Naive thymus-derived CD4-positive, alpha-beta T cell (primary cell): ENCODE measurements around the gene INTU. TPM values are rescaled to one million over a fixed set of nuclear protein-coding genes. Genes with fewer than 3 reads are reported as not detected.
A peak's percentile ranks its signal among the peaks of the same experiment; 100 is the strongest.

ENCODE experiments used
- ATAC-seq: fragments of 150-1000 bp; cut with Tn5 transposase; 2 replicates; pipeline ENCODE4 v1.10.0; 2021; ENCODE audit warnings: mild to moderate bottlenecking, moderate library complexity
- CTCF ChIA-PET: fragments of 350-600 bp; sonication (Branson Sonifier 250); formaldehyde crosslinking; loops from one replicate; lab custom pipeline; 2021; ENCODE audit warnings: antibody characterized with exemption; lab: Charles Lee
- POLR2A ChIA-PET: fragments of 350-600 bp; sonication (Branson Sonifier 250); formaldehyde crosslinking; loops from one replicate; lab custom pipeline; 2021; ENCODE audit warnings: antibody characterized with exemption, inconsistent platforms; lab: Charles Lee
- DNase-seq, 9 donors: peaks; one replicate each; pipeline versions ENCODE4 v3.0.0 to v3.0.0-alpha.2; 2020 to 2022; ENCODE audit warnings: mixed read lengths in 1 of 9
- H3K27ac ChIP-seq: one replicate; pipeline ENCODE4 v1.7.0; 2013; ENCODE audit warnings: mild to moderate bottlenecking, low read depth, low read length, moderate library complexity
- H3K27me3 ChIP-seq, 2 donors: one replicate each; pipeline ENCODE4 v1.7.0; 2013; ENCODE audit warnings: low read length in 2 of 2, mild to moderate bottlenecking in 2 of 2, moderate library complexity in 2 of 2; ENCODE audit not compliant: control insufficient read depth in 2 of 2, insufficient read depth in 2 of 2
- H3K36me3 ChIP-seq, 3 experiments: 1 replicate in 2 of 3; 2 replicates in 1 of 3; pipeline ENCODE4 v1.7.0; 2013; ENCODE audit warnings: low read length in 3 of 3, mild to moderate bottlenecking in 3 of 3, moderate library complexity in 1 of 3; ENCODE audit not compliant: insufficient read depth in 3 of 3, control insufficient read depth in 2 of 3
- H3K4me1 ChIP-seq, 2 donors: one replicate each; pipeline ENCODE4 v1.7.0; 2013; ENCODE audit warnings: low read length in 2 of 2, mild to moderate bottlenecking in 2 of 2, moderate library complexity in 1 of 2; ENCODE audit not compliant: control insufficient read depth in 2 of 2, insufficient read depth in 2 of 2
- H3K4me3 ChIP-seq: 2 replicates; pipeline ENCODE4 v1.7.0; 2013; ENCODE audit warnings: mild to moderate bottlenecking, low read length
- H3K9me3 ChIP-seq, 3 experiments: 1 replicate in 2 of 3; 2 replicates in 1 of 3; pipeline ENCODE4 v1.7.0; 2013; ENCODE audit warnings: low read length in 3 of 3; ENCODE audit not compliant: control insufficient read depth in 2 of 3
- H3K27ac Mint-ChIP-seq, 9 donors: one replicate each; pipeline ENCODE4 v1.8.0; 2020 to 2022; ENCODE audit warnings: mixed read lengths in 9 of 9, mild to moderate bottlenecking in 8 of 9, moderate library complexity in 5 of 9, inconsistent platforms in 2 of 9
- H3K27me3 Mint-ChIP-seq, 5 donors: one replicate each; pipeline ENCODE4 v1.8.0; 2021 to 2022; ENCODE audit warnings: mixed read lengths in 5 of 5, mild to moderate bottlenecking in 1 of 5
- H3K36me3 Mint-ChIP-seq, 5 donors: one replicate each; pipeline ENCODE4 v1.8.0; 2020 to 2022; ENCODE audit warnings: mixed read lengths in 5 of 5, mild to moderate bottlenecking in 3 of 5, inconsistent platforms in 1 of 5
- H3K4me1 Mint-ChIP-seq, 7 donors: one replicate each; pipeline ENCODE4 v1.8.0; 2020 to 2022; ENCODE audit warnings: mixed read lengths in 7 of 7, mild to moderate bottlenecking in 3 of 7, inconsistent platforms in 1 of 7
- H3K4me3 Mint-ChIP-seq, 10 donors: one replicate each; pipeline ENCODE4 v1.8.0; 2020 to 2022; ENCODE audit warnings: mild to moderate bottlenecking in 10 of 10, mixed read lengths in 10 of 10, moderate library complexity in 6 of 10, inconsistent platforms in 2 of 10
- H3K9me3 Mint-ChIP-seq, 11 donors: one replicate each; pipeline ENCODE4 v1.8.0; 2020 to 2022; ENCODE audit warnings: mixed read lengths in 11 of 11, mild to moderate bottlenecking in 4 of 11, inconsistent platforms in 1 of 11, moderate library complexity in 1 of 11
- intact Hi-C, 2 donors: fragments of 100-400 bp; cut with micrococcal nuclease; formaldehyde crosslinking; loops; one replicate each; pipeline ENCODE4 v1.15.1; 2023
- polyA plus RNA-seq, 2 donors: library from polyadenylated mRNA; unstranded; fragments of 300-500 nt; fragmentation: Illumina TruSeq; gene quantifications; one replicate each; pipeline ENCODE4 v1.2.3, GENCODE V29; 2021
- total RNA-seq, 6 experiments: library from RNA in 5 of 6; stranded (reverse) in 5 of 6; gene quantifications; 1 replicate in 5 of 6; 2 replicates in 1 of 6; pipeline ENCODE4 v1.2.3 and lab custom pipeline; 2021 to 2026

Gene INTU
- total and polyA plus RNA-seq, 7 experiments from 2014 or later: 0.14 to 0.22 TPM; not detected in 5

DNA sequence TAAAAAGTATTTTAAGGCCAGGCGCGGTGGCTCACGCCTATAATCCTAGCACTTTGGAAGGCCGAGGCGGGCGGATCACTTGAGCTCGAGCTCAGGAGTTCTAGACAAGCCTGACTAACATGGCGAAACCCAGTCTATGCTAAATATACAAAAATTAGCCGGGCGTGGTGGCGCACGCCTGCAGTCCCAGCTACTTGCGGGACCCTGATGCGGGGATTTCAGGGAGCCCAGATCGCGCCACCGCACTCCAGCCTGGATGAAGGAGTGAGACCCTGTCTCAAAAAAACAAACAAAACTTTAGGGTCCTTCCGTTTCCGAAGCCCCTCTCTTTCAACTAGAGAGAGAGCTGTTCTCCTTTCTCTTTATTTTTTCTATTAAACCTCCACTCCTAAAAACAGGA lies 98.6 kb downstream of the INTU start:
- H3K4me3 ChIP-seq: no peak overlapping the region
- H3K27me3 Mint-ChIP-seq: peaks cover 0 to 10% (median 4%) of the 10 kb centered on the region in 5 donors
- peaks cover 0 to 4% of the 10 kb centered on the region in 2 donors for H3K27me3 ChIP-seq
- no peaks in the 10 kb centered on the region for H3K4me1 Mint-ChIP-seq
- no peaks in the 10 kb centered on the region for H3K36me3 ChIP-seq
- ChIA-PET CTCF (no interaction called here), POLR2A (no interaction called here)
- no peak overlapping the region for H3K27ac Mint-ChIP-seq
- intact Hi-C loops: no loop called here
- H3K27ac ChIP-seq: no peak overlapping the region
- no peaks in the 10 kb centered on the region for H3K36me3 Mint-ChIP-seq
- H3K4me3 Mint-ChIP-seq: no peak overlapping the region
- H3K4me1 ChIP-seq: no peaks in the 10 kb centered on the region
- no peak for DNase-seq
- no peaks in the 10 kb centered on the region for H3K9me3 ChIP-seq
- H3K9me3 Mint-ChIP-seq: no peaks in the 10 kb centered on the region
- ATAC-seq: no peak

DNA sequence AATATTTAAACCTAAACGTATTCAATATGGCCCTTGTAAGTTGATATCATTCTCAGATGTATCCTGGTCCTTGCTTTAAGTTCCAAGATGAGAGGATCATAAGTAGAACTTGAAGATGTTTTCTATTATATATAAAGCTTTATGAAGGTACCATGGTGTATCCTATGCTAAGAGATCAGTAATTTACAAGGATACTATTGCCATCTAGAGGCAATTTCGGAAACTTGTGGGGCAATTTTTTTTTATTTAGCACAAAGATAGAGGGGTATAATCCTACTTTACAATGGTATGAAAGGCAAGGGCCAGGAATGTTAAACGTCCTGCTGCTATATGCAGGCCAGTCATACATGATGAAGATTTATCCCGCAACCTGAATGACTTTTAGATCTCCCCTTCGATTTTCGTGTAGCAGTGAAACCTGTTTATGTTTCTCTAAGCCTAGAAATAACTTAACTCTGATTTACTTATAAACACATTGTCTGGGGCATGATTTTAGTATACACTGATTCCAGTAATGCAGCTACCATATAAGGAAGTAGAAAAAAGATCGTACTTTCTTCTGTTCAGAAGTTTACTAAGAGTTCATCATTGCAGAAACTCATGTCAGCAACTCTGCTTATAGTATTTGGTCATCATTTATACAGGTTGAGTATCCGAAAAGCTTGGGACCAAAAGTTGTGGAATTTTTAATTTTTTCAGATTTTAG lies 100.0 kb downstream of the INTU start:
- CTCF ChIA-PET: no interaction called here
- H3K4me3 ChIP-seq: no peak overlapping the region
- no peaks in the 10 kb centered on the region for H3K9me3 ChIP-seq
- H3K9me3 Mint-ChIP-seq: no peaks in the 10 kb centered on the region
- no peaks in the 10 kb centered on the region for H3K4me1 Mint-ChIP-seq
- H3K27ac Mint-ChIP-seq: no peak overlapping the region
- no peak overlapping the region for H3K4me3 Mint-ChIP-seq
- H3K36me3 ChIP-seq: no peaks in the 10 kb centered on the region
- POLR2A ChIA-PET: no interaction called here
- no peaks in the 10 kb centered on the region for H3K4me1 ChIP-seq
- intact Hi-C loops: loop anchor here in 1 of 2 donors (1.0 kb wide), 1 partner anchor 127 kb away; no protein-coding TSS in a partner anchor
- peaks cover 0 to 4% of the 10 kb centered on the region in 2 donors for H3K27me3 ChIP-seq
- H3K36me3 Mint-ChIP-seq: no peaks in the 10 kb centered on the region
- DNase-seq (peak in 1 of 9 donors; percentile 13), ATAC-seq (peak; percentile 22)
- no peak overlapping the region for H3K27ac ChIP-seq
- H3K27me3 Mint-ChIP-seq: peaks cover 0 to 7% (median 3%) of the 10 kb centered on the region in 5 donors

DNA sequence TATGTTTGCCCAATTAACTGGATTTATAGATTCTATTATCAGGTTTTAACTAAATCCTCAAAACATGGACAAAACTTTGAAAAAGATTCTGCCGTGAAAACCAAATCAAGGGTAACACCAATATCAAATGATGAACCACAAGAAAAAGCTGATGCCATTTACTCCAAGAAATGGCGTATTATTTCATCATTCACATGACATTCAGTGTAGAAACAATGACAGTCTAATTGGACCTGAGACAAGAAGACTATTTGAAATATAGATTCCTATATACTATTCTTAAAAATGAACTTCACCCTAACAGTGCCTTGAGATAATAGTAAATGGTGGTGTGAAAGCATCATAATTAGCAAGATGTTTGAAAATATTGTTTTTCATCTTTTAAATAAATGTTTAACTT lies 102.2 kb downstream of the INTU start:
- no peaks in the 10 kb centered on the region for H3K36me3 ChIP-seq
- no peaks in the 10 kb centered on the region for H3K4me1 ChIP-seq
- no peak overlapping the region for H3K4me3 ChIP-seq
- intact Hi-C loops: no loop called here
- ChIA-PET CTCF (no interaction called here), POLR2A (no interaction called here)
- DNase-seq (no peak), ATAC-seq (no peak)
- Mint-ChIP-seq H3K27ac (no peak overlapping the region), H3K9me3 (no peaks in the 10 kb centered on the region), H3K36me3 (no peaks in the 10 kb centered on the region), H3K27me3 (peaks cover 5 to 13% (median 8%) of the 10 kb centered on the region in 5 donors), H3K4me1 (no peaks in the 10 kb centered on the region), H3K4me3 (no peak overlapping the region)
- H3K27ac ChIP-seq: no peak overlapping the region
- H3K9me3 ChIP-seq: no peaks in the 10 kb centered on the region
- H3K27me3 ChIP-seq: no peaks in the 10 kb centered on the region

DNA sequence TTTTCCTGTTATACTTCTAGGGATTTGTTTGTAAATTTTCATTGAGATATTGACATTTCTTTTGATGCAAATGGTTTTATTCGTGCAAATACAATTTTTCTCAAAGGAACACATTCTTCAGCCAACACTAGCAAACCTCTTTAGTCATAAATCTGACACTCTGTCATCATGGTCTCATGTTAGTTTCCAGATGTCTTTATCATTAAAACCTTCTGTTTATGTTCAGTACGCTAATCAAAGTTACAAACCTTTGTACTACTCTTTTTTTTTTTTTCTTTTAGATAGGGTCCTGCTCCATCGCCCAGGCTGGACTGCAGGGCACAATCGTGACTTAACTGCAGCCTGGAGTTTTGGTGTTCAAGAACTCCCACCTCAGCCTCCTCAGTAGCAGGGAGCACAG lies 104.5 kb downstream of the INTU start:
- Mint-ChIP-seq H3K36me3 (no peaks in the 10 kb centered on the region), H3K9me3 (peaks cover 0 to 2% (median 0%) of the 10 kb centered on the region in 11 donors), H3K4me1 (no peaks in the 10 kb centered on the region), H3K4me3 (no peak overlapping the region), H3K27me3 (peaks cover 5 to 26% (median 10%) of the 10 kb centered on the region in 5 donors), H3K27ac (no peak overlapping the region)
- H3K36me3 ChIP-seq: no peaks in the 10 kb centered on the region
- no peak for ATAC-seq
- H3K27me3 ChIP-seq: no peaks in the 10 kb centered on the region
- H3K4me1 ChIP-seq: no peaks in the 10 kb centered on the region
- CTCF ChIA-PET: no interaction called here
- H3K9me3 ChIP-seq: no peaks in the 10 kb centered on the region
- H3K4me3 ChIP-seq: no peak overlapping the region
- intact Hi-C loops: no loop called here
- DNase-seq: no peak
- POLR2A ChIA-PET: no interaction called here
- H3K27ac ChIP-seq: no peak overlapping the region

DNA sequence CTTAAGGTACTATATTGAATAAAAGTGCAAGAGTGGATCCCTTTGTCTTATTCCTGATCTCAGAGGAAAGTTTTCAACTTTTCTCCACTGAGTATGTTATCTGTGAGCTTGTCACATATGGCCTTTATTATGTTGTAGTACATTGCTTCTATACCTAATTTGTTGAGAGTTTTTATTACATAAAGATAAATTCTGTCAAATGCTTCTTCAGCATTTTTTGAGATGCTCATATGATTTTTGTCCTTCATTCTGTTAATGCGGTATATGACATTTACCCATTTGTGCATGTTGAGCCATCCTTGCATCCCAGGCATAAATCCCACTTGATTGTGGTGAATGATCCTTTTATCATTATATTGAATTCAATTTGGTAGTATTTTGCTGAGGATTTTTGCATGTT lies 108.5 kb downstream of the INTU start:
- Histone ChIP-seq H3K27me3 (no peaks in the 10 kb centered on the region), H3K9me3 (no peaks in the 10 kb centered on the region), H3K4me1 (no peaks in the 10 kb centered on the region), H3K4me3 (no peak overlapping the region), H3K27ac (no peak overlapping the region), H3K36me3 (no peaks in the 10 kb centered on the region)
- no peaks in the 10 kb centered on the region for H3K4me1 Mint-ChIP-seq
- intact Hi-C loops: no loop called here
- ATAC-seq (no peak), DNase-seq (no peak)
- H3K27me3 Mint-ChIP-seq: peaks cover 2 to 34% (median 24%) of the 10 kb centered on the region in 5 donors
- H3K4me3 Mint-ChIP-seq: no peak overlapping the region
- ChIA-PET POLR2A (no interaction called here), CTCF (no interaction called here)
- peaks cover 0 to 5% (median 0%) of the 10 kb centered on the region in 11 donors for H3K9me3 Mint-ChIP-seq
- H3K27ac Mint-ChIP-seq: no peak overlapping the region
- no peaks in the 10 kb centered on the region for H3K36me3 Mint-ChIP-seq

DNA sequence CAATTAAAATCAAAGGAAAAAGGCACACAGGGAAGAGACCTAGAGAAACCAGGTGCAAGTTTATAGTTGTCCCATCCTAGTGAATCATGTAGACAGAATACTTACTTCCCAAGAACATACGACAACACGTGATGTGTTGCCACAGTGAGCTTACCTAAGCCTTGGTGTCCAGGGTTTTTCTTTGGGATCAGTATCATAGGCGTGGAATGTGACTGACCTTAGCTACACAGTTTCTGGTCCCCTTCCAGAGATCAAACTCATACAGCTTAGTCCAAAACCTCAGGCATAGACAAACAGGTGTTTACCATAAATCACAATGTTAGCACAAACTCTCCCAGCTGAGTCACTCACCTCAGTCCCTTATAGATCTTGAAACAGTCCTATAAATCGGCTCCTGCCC lies 115.1 kb downstream of the INTU start:
- POLR2A ChIA-PET: no interaction called here
- Histone ChIP-seq H3K36me3 (no peaks in the 10 kb centered on the region), H3K4me1 (no peaks in the 10 kb centered on the region), H3K27me3 (no peaks in the 10 kb centered on the region), H3K9me3 (peaks cover 0 to 10% (median 0%) of the 10 kb centered on the region in 3 experiments), H3K4me3 (no peak overlapping the region), H3K27ac (no peak overlapping the region)
- Mint-ChIP-seq H3K27me3 (peaks cover 2 to 22% (median 18%) of the 10 kb centered on the region in 5 donors), H3K9me3 (peaks cover 0 to 28% (median 11%) of the 10 kb centered on the region in 11 donors), H3K36me3 (peaks cover 0 to 4% (median 0%) of the 10 kb centered on the region in 5 donors), H3K27ac (no peak overlapping the region), H3K4me1 (no peaks in the 10 kb centered on the region), H3K4me3 (no peak overlapping the region)
- CTCF ChIA-PET: no interaction called here
- ATAC-seq (no peak), DNase-seq (no peak)
- intact Hi-C loops: no loop called here

DNA sequence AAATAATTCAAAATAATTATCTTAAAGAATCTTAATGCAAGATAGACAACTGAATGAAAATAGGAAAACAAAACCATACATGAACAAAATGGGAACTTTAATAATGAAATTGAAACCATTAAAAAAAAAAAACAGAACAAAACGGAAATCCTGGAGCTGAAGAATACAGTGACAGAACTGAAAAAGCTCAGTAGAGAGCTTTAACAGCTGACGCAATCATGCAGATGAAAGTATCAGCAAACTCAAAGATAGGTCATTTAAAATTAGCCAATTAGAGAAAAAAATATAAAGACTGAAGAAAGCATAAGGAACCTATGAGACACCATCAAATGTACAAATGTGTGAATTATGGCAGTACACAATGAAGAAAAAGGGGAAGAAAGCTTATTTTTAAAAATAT lies 116.2 kb downstream of the INTU start:
- peaks cover 0 to 4% (median 0%) of the 10 kb centered on the region in 5 donors for H3K36me3 Mint-ChIP-seq
- CTCF ChIA-PET: no interaction called here
- no peak overlapping the region for H3K27ac Mint-ChIP-seq
- no peak overlapping the region for H3K4me3 Mint-ChIP-seq
- peaks cover 0 to 28% (median 12%) of the 10 kb centered on the region in 11 donors for H3K9me3 Mint-ChIP-seq
- peaks cover 0 to 10% (median 0%) of the 10 kb centered on the region in 3 experiments for H3K9me3 ChIP-seq
- no peak for DNase-seq
- no peak overlapping the region for H3K27ac ChIP-seq
- no peaks in the 10 kb centered on the region for H3K27me3 ChIP-seq
- no peaks in the 10 kb centered on the region for H3K36me3 ChIP-seq
- ATAC-seq: no peak
- H3K4me1 Mint-ChIP-seq: no peaks in the 10 kb centered on the region
- intact Hi-C loops: no loop called here
- H3K27me3 Mint-ChIP-seq: peaks cover 4 to 24% (median 19%) of the 10 kb centered on the region in 5 donors
- no peak overlapping the region for H3K4me3 ChIP-seq
- POLR2A ChIA-PET: no interaction called here
- H3K4me1 ChIP-seq: no peaks in the 10 kb centered on the region
